PC-3 (cell line): ENCODE measurements around the gene ACTN4. TPM values are rescaled to one million over a fixed set of nuclear protein-coding genes. Genes with fewer than 3 reads are reported as not detected.
"Not testable (repeated sequence)": the region's sequence is repeated elsewhere in the genome, so short reads cannot be mapped to it uniquely, and the experiment has no call there.

Source experiments
- ATAC-seq: fragments of 200-7000 bp; cut with Tn5 transposase; 2 replicates; pipeline ENCODE4 v1.9.1; 2020; ENCODE audit warnings: mild to moderate bottlenecking, moderate library complexity
- BruUV-seq: library from RNA; stranded (reverse); fragments of 400-500 nt; replicated peaks from 2 replicates; lab custom pipeline; 2021; lab: Mats Ljungman, UMichigan
- CTCF ChIA-PET: fragments of 300-600 bp; sonication (Branson Sonifier 250); formaldehyde crosslinking; loops from one replicate; lab custom pipeline; 2022; ENCODE audit warnings: antibody characterized with exemption; lab: Charles Lee
- POLR2A ChIA-PET: fragments of 300-600 bp; sonication (Branson Sonifier 250); formaldehyde crosslinking; loops from one replicate; lab custom pipeline; 2022; ENCODE audit warnings: antibody characterized with exemption; ENCODE audit not compliant: unreplicated experiment; lab: Charles Lee
- DNase-seq: peaks from one replicate; pipeline ENCODE4 v3.0.0-alpha.2; 2015
- H2AFZ ChIP-seq: fragments of 300-600 bp; sonication (generic); 2 replicates; pipeline ENCODE4 v1.6.0; 2016; ENCODE audit warnings: antibody characterized with exemption, low read length
- H3F3A ChIP-seq: fragments of 300-600 bp; sonication (generic); one replicate; pipeline ENCODE4 v1.6.0; 2017; ENCODE audit warnings: antibody characterized with exemption, low read length, control low read depth, mild to moderate bottlenecking; ENCODE audit not compliant: unreplicated experiment
- H3K27ac ChIP-seq: fragments of 300-600 bp; sonication (generic); 2 replicates; pipeline ENCODE4 v1.5.1; 2016; ENCODE audit warnings: mild to moderate bottlenecking, low read length
- H3K27me3 ChIP-seq: fragments of 300-600 bp; sonication (generic); 2 replicates; pipeline ENCODE4 v1.6.1; 2016; ENCODE audit warnings: low read length, mixed read lengths
- H3K36me3 ChIP-seq: fragments of 300-600 bp; sonication (generic); 2 replicates; pipeline ENCODE4 v1.6.1; 2016; ENCODE audit warnings: low read depth, mixed run types, low read length, mixed read lengths
- H3K4me1 ChIP-seq: fragments of 300-600 bp; sonication (generic); 2 replicates; pipeline ENCODE4 v1.5.1; 2016; ENCODE audit warnings: low read length; ENCODE audit not compliant: insufficient read depth
- H3K4me2 ChIP-seq: fragments of 300-600 bp; sonication (generic); 2 replicates; pipeline ENCODE4 v1.6.0; 2016; ENCODE audit warnings: low read length
- H3K4me3 ChIP-seq: fragments of 300-600 bp; sonication (generic); 2 replicates; pipeline ENCODE4 v1.5.1; 2016; ENCODE audit warnings: mild to moderate bottlenecking, low read length, mixed read lengths
- H3K79me2 ChIP-seq: fragments of 300-600 bp; sonication (generic); 2 replicates; pipeline ENCODE4 v1.6.1; 2017; ENCODE audit warnings: low read length, mixed read lengths
- H3K9ac ChIP-seq: fragments of 300-600 bp; sonication (generic); 2 replicates; pipeline ENCODE4 v1.6.0; 2016; ENCODE audit warnings: mild to moderate bottlenecking, low read length
- H3K9me2 ChIP-seq: fragments of 300-600 bp; sonication (generic); replicated peaks from 2 replicates; pipeline ENCODE4 v1.6.1; 2016; ENCODE audit warnings: mixed run types, low read length, mixed read lengths
- H3K9me3 ChIP-seq: fragments of 300-600 bp; sonication (generic); 2 replicates; pipeline ENCODE4 v1.6.1; 2016; ENCODE audit warnings: low read length, mixed read lengths
- H4K20me1 ChIP-seq: fragments of 300-600 bp; sonication (generic); 2 replicates; pipeline ENCODE4 v1.6.1; 2016; ENCODE audit warnings: low read length, mixed read lengths
- EZH2 ChIP-seq: fragments of 300-600 bp; sonication (generic); IDR thresholded peaks from one replicate; pipeline ENCODE4 v1.6.1; 2017; ENCODE audit warnings: antibody characterized with exemption, mild to moderate bottlenecking, low read length; ENCODE audit not compliant: unreplicated experiment
- EZH2phosphoT487 ChIP-seq: fragments of 300-600 bp; sonication (generic); IDR thresholded peaks from 2 replicates; pipeline ENCODE4 v1.6.1; 2018; ENCODE audit warnings: mild to moderate bottlenecking, antibody characterized with exemption, low read length, borderline replicate concordance
- intact Hi-C: fragments of 100-400 bp; cut with micrococcal nuclease; formaldehyde crosslinking; loops from 2 replicates; pipeline ENCODE4 v1.9.0; 2023
- total RNA-seq: library from RNA; depleted of rRNA; stranded (reverse); fragments of >200 nt; gene quantifications from 2 replicates; pipeline ENCODE4 v1.2.3, GENCODE V29; 2014
- TF ChIP-seq, protein P1 (sequence below): fragments of 300-600 bp; sonication (generic); conservative IDR thresholded peaks from 2 replicates; pipeline ENCODE4 v1.5.1; 2017; ENCODE audit warnings: antibody characterized with exemption, low read depth, mild to moderate bottlenecking, low read length

The ACTN4 gene
- total RNA-seq, 1 experiment from 2014 or later, result 397 TPM

DNA sequence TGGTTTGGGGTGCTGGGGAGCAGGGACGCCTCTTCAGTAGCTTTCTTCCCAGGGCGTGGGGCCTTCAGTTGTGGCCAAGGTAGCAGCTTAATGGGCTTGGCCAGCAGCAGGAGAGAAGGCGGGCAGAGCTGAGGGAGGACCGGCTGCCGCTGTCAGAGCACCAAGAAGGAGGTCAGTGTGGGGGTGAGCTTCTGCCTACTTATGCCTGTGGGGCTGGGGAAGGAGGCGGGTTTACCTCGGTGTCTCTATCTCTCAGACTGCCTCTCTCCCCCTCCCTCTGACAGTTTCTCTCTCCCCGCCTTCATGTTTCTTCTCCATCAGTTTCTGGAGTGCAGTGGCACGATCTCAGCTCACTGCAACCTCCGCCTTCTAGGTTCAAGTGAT is 96.8 kb downstream of the ACTN4 start, which contains the start of gene CAPN12:
Gene CAPN12, minus strand, starts transcription at position 177 of the 384 bp plus-strand sequence. CDS start 309 bp downstream, outside the sequence.
- no peak for DNase-seq
- TF ChIP-seq, protein P1, sequence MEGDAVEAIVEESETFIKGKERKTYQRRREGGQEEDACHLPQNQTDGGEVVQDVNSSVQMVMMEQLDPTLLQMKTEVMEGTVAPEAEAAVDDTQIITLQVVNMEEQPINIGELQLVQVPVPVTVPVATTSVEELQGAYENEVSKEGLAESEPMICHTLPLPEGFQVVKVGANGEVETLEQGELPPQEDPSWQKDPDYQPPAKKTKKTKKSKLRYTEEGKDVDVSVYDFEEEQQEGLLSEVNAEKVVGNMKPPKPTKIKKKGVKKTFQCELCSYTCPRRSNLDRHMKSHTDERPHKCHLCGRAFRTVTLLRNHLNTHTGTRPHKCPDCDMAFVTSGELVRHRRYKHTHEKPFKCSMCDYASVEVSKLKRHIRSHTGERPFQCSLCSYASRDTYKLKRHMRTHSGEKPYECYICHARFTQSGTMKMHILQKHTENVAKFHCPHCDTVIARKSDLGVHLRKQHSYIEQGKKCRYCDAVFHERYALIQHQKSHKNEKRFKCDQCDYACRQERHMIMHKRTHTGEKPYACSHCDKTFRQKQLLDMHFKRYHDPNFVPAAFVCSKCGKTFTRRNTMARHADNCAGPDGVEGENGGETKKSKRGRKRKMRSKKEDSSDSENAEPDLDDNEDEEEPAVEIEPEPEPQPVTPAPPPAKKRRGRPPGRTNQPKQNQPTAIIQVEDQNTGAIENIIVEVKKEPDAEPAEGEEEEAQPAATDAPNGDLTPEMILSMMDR, result no peak
- TF ChIP-seq EZH2 (no peak), EZH2phosphoT487 (no peak)
- no peaks in the 10 kb centered on the region for H3K79me2 ChIP-seq

GRCh38 chr19:38744874-38745273 is 97.4 kb downstream of the ACTN4 start:
- Histone ChIP-seq H3K9me2 (no peaks in the 10 kb centered on the region), H3K4me1 (no peaks in the 10 kb centered on the region), H3K4me3 (no peak overlapping the region), H3K9ac (no peak overlapping the region), H3K4me2 (no peak overlapping the region), H3K79me2 (no peaks in the 10 kb centered on the region), H3K36me3 (no peaks in the 10 kb centered on the region), H3K27ac (no peak overlapping the region), H3F3A (no peaks in the 10 kb centered on the region), H2AFZ (no peak overlapping the region), H3K9me3 (no peaks in the 10 kb centered on the region), H3K27me3 (no peaks in the 10 kb centered on the region), H4K20me1 (no peaks in the 10 kb centered on the region)
- intact Hi-C loops, result no loop called here
- TF ChIP-seq, protein P1, result no peak
- ATAC-seq, result no peak
- DNase-seq, result no peak
- BruUV-seq, result no TSS peak
- ChIA-PET POLR2A (no interaction called here), CTCF (no interaction called here)

More for the DNA sequence above, 96.8 kb downstream of the ACTN4 start, which contains the start of gene CAPN12:
- Histone ChIP-seq H3K27ac (no peak within 1 kb of the TSS), H3K4me3 (no peak within 1 kb of the TSS), H3K27me3 (no peaks in the 10 kb centered on the region), H3K9ac (no peak within 1 kb of the TSS), H3K9me3 (no peaks in the 10 kb centered on the region), H2AFZ (no peak within 1 kb of the TSS), H3K36me3 (no peaks in the 10 kb centered on the region), H3K4me1 (no peaks in the 10 kb centered on the region), H3K9me2 (no peaks in the 10 kb centered on the region), H4K20me1 (no peaks in the 10 kb centered on the region), H3K4me2 (no peak within 1 kb of the TSS), H3F3A (no peaks in the 10 kb centered on the region)
- POLR2A ChIA-PET, result no interaction called here
- CTCF ChIA-PET, result no interaction called here
- ATAC-seq, result no peak
- intact Hi-C loops, result no loop called here
- BruUV-seq, result no TSS peak

DNA sequence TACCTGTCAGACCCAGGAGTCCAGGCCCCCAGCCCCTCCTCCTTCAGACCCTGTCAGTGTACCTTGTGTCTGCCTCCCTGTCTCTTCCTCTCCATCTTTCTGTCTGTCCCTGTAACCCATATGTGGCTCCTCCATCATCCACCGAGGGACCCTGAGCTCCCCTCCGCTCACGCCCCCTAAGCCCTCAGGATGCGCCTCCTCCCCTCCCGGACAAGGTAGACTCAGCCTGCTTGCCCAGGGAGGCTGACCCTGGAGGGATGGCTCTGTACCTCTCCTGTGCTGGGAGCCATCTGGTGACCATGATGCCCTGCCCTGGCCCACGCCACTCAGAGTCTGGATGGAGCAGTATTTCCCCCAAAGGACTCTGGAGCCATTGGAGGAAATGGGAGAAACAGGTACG is 97.9 kb downstream of the ACTN4 start:
- TF ChIP-seq EZH2, result no peak
- TF ChIP-seq, protein P1, result no peak
- TF ChIP-seq EZH2phosphoT487, result no peak
- H3K4me2 ChIP-seq, result no peak overlapping the region

DNA sequence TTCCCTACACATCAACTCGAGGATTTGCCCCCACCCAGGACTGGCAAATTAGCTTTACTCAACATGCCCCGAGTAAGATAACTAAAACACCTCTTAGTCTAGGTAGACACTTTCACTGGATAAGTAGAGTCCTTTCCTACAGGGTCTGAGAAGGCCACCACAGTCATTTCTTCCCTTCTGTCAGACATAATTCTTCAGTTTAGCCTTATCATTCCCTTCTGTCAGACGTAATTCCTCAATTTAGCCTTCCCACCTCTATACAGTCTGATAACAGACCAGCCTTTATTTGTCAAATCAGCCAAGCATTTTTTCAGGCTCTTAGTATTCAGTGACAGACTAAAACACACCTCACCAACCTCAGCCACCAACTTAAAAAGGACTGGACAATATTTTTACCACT is 106.3 kb downstream of the ACTN4 start:
- CTCF ChIA-PET, intact Hi-C loops, H3K4me3 ChIP-seq, H3F3A ChIP-seq, POLR2A ChIA-PET, H3K27me3 ChIP-seq, ATAC-seq, H3K79me2 ChIP-seq, BruUV-seq, H2AFZ ChIP-seq, H3K4me1 ChIP-seq, H4K20me1 ChIP-seq, H3K4me2 ChIP-seq, H3K9me2 ChIP-seq, H3K9ac ChIP-seq, H3K27ac ChIP-seq, H3K36me3 ChIP-seq, H3K9me3 ChIP-seq, DNase-seq: not testable (repeated sequence)

More for the DNA sequence above, 97.9 kb downstream of the ACTN4 start:
- no peak for ATAC-seq
- Histone ChIP-seq H3K9ac (no peak overlapping the region), H2AFZ (no peak overlapping the region), H3F3A (no peaks in the 10 kb centered on the region), H3K79me2 (no peaks in the 10 kb centered on the region), H3K27me3 (no peaks in the 10 kb centered on the region), H3K4me1 (no peaks in the 10 kb centered on the region), H3K9me2 (no peaks in the 10 kb centered on the region), H3K9me3 (no peaks in the 10 kb centered on the region), H3K36me3 (no peaks in the 10 kb centered on the region), H4K20me1 (no peaks in the 10 kb centered on the region), H3K4me3 (no peak overlapping the region), H3K27ac (no peak overlapping the region)
- BruUV-seq, result no TSS peak
- CTCF ChIA-PET, result no interaction called here
- DNase-seq, result no peak
- POLR2A ChIA-PET, result no interaction called here
- intact Hi-C loops, result no loop called here

- H3K27ac ChIP-seq, H3K9ac ChIP-seq, H3K4me2 ChIP-seq, H3K9me3 ChIP-seq, H3K4me3 ChIP-seq, POLR2A ChIA-PET, CTCF ChIA-PET, H3F3A ChIP-seq, H4K20me1 ChIP-seq, BruUV-seq, H3K4me1 ChIP-seq, ATAC-seq, H2AFZ ChIP-seq, H3K79me2 ChIP-seq, H3K9me2 ChIP-seq, DNase-seq, intact Hi-C loops, H3K36me3 ChIP-seq, H3K27me3 ChIP-seq: not testable (repeated sequence)
These were observed 106.7 kb downstream of the ACTN4 start for GRCh38 chr19:38754196-38754595.
